Spleen (tissue), 11 donors: ENCODE results near the gene RPS6KC1. TPM values are rescaled to one million over a fixed set of nuclear protein-coding genes. Genes with fewer than 3 reads are reported as not detected.
"Not testable (repeated sequence)": the region's sequence is repeated elsewhere in the genome, so short reads cannot be mapped to it uniquely, and the experiment has no call there.

Experiments
- DNase-seq: peaks from one replicate; pipeline ENCODE4 v3.0.0-alpha.2; 2020
- H3K27ac ChIP-seq, 8 donors: fragments of 200-600 bp; sonication (generic) in 7 of 8; 1 replicate in 4 of 8; 2 replicates in 4 of 8; pipeline versions ENCODE4 v1.5.0 to v1.8.0; 2016 to 2021; ENCODE audit warnings: inconsistent platforms in 4 of 8, mild to moderate bottlenecking in 4 of 8, moderate library complexity in 1 of 8
- H3K27me3 ChIP-seq, 7 donors: fragments of 200-600 bp; sonication (generic) in 6 of 7; replicated peaks in 1 of 7; 1 replicate in 4 of 7; 2 replicates in 3 of 7; pipeline versions ENCODE4 v1.5.0 to v1.8.0; 2016 to 2021; ENCODE audit warnings: inconsistent platforms in 3 of 7, mild to moderate bottlenecking in 1 of 7
- H3K36me3 ChIP-seq, 6 donors: fragments of 200-600 bp; sonication (generic) in 5 of 6; 1 replicate in 4 of 6; 2 replicates in 2 of 6; pipeline versions ENCODE4 v1.5.0 to v1.8.0; 2016 to 2021; ENCODE audit warnings: inconsistent platforms in 2 of 6
- H3K4me1 ChIP-seq, 6 donors: fragments of 200-600 bp; sonication (generic) in 5 of 6; 1 replicate in 3 of 6; 2 replicates in 3 of 6; pipeline versions ENCODE4 v1.5.0 to v1.8.0; 2016 to 2021; ENCODE audit warnings: inconsistent platforms in 3 of 6
- H3K4me3 ChIP-seq, 8 donors: fragments of 200-600 bp; sonication (generic) in 7 of 8; 1 replicate in 4 of 8; 2 replicates in 4 of 8; pipeline versions ENCODE4 v1.5.0 to v1.8.0; 2016 to 2021; ENCODE audit warnings: inconsistent platforms in 4 of 8, mild to moderate bottlenecking in 4 of 8, moderate library complexity in 2 of 8
- H3K9me3 ChIP-seq, 8 donors: fragments of 200-600 bp; sonication (generic) in 7 of 8; 1 replicate in 4 of 8; 2 replicates in 4 of 8; pipeline versions ENCODE4 v1.5.0 to v1.8.0; 2016 to 2021; ENCODE audit warnings: inconsistent platforms in 4 of 8
- CTCF ChIP-seq, 11 experiments: fragments of 200-600 bp in 7 of 11; fragments of 450-650 bp in 4 of 11; sonication (generic) in 4 of 11; IDR thresholded peaks in 8 of 11; conservative IDR thresholded peaks in 3 of 11; 1 replicate in 7 of 11; 2 replicates in 4 of 11; pipeline versions ENCODE4 v1.4.0 to v1.8.0; 2016 to 2021; ENCODE audit warnings: antibody characterized with exemption in 11 of 11, inconsistent platforms in 4 of 11, mild to moderate bottlenecking in 1 of 11
- POLR2A ChIP-seq, 3 donors: fragments of 450-650 bp; IDR thresholded peaks; one replicate each; pipeline ENCODE4 v1.5.1; 2017; ENCODE audit warnings: antibody characterized with exemption in 3 of 3, mild to moderate bottlenecking in 1 of 3
- POLR2AphosphoS5 ChIP-seq, 3 donors: sonication (generic); formaldehyde crosslinking; IDR thresholded peaks; one replicate each; pipeline ENCODE4 v1.5.1; 2017; ENCODE audit warnings: antibody characterized with exemption in 3 of 3
- WGBS, 5 donors: extraction: QIAGEN DNeasy Blood & Tissue Kit in 3 of 5; methylation state at CpG; one replicate each; pipeline versions ENCODE4 v1.1.5 to v1.1.7; 2013 to 2018; 5-methylcytosine and 5-hydroxymethylcytosine counted together
- intact Hi-C: fragments of 100-400 bp; cut with DNase I; formaldehyde crosslinking; loops from one replicate; pipeline ENCODE4 v1.15.0; 2023; ENCODE audit warnings: low total_unique reads
- polyA plus RNA-seq, 3 donors: library from polyadenylated mRNA; stranded (reverse); fragments of 200-250 nt; gene quantifications; one replicate each; pipeline ENCODE4 v1.2.1, GENCODE V29; 2013
- total RNA-seq, 7 donors: library from RNA; depleted of rRNA in 3 of 7; stranded (reverse); fragments of >200 nt in 3 of 7; fragmentation: NEBNext Ultra II Directional in 4 of 7; extraction: Animal tissue kit (Norgen Biotek cat#: 25700) in 4 of 7; gene quantifications; one replicate each; pipeline versions ENCODE4 v1.1.0 to v1.2.1, GENCODE V29; 2016 to 2021
- donor health status: healthy with polysubstance abuse.
- donor health status: DM: no; HTN: no; CAD: no; lungs with moderate emphysema.
- donor health status: DM: no; HTN: no; CAD: no.
- donor health status: Bipolar disorder and iron deficiency.
- donor health status: healthy.
- donor health status: DM: no; HTN: no; CAD: no.
- donor health status: DM: yes; HTN: yes; CAD: no.

Gene RPS6KC1
- total and polyA plus RNA-seq, 10 donors = 2.8 to 33.5 (median 22.9) TPM

- H3K27ac ChIP-seq = no peak overlapping the region
- 93 to 98% (median 97%) methylated on average over 2 of the region's 2 CpGs for WGBS, 5 donors
- no peaks in the 10 kb centered on the region for H3K4me1 ChIP-seq
- intact Hi-C loops = no loop called here
- peaks cover 0 to 60% (median 16%) of the 10 kb centered on the region in 6 donors for H3K36me3 ChIP-seq
- no peaks in the 10 kb centered on the region for H3K9me3 ChIP-seq
- TF ChIP-seq CTCF (IDR thresholded peaks at IDR 0.05 in 8 of 11, conservative IDR thresholded peaks at IDR 0.05 in 3 of 11) = no peak
- TF ChIP-seq POLR2A (IDR thresholded peaks at IDR 0.05) = no peak
- TF ChIP-seq POLR2AphosphoS5 (IDR thresholded peaks at IDR 0.05) = no peak
- H3K27me3 ChIP-seq = no peaks in the 10 kb centered on the region
- H3K4me3 ChIP-seq = no peak overlapping the region
- DNase-seq = no peak
These were observed 160.2 kb downstream of the RPS6KC1 start for GRCh38 chr1:213211201-213211600.

DNA sequence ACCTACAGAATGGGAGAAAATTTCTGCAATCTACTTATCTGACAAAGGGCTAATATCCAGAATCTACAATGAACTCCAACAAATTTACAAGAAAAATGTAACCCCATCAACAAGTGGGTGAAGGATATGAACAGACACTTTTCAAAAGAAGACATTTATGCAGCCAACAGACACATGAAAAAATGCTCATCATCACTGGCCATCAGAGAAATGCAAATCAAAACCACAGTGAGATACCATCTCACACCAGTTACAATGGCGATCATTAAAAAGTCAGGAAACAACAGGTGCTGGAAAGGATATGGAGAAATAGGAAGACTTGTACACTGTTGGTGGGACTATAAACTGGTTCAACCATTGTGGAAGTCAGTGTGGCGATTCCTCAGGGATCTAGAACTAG lies 168.0 kb downstream of the RPS6KC1 start:
- H3K9me3 ChIP-seq, H3K4me1 ChIP-seq, H3K27ac ChIP-seq, intact Hi-C loops, H3K27me3 ChIP-seq, DNase-seq, H3K4me3 ChIP-seq: not testable (repeated sequence)
- H3K36me3 ChIP-seq = peaks cover 0 to 16% (median 4%) of the 10 kb centered on the region in 6 donors
- 89 to 100% (median 94%) methylated on average over 2 of the region's 2 CpGs for WGBS, 5 donors

- DNase-seq = no peak
- WGBS, 5 donors = 85 to 93% (median 91%) methylated on average over 4 of the region's 4 CpGs
- Histone ChIP-seq H3K36me3 (peaks cover 0 to 6% (median 0%) of the 10 kb centered on the region in 6 donors), H3K9me3 (peaks cover 0 to 3% (median 0%) of the 10 kb centered on the region in 8 donors), H3K4me3 (no peak overlapping the region), H3K4me1 (no peaks in the 10 kb centered on the region), H3K27ac (no peak overlapping the region), H3K27me3 (no peaks in the 10 kb centered on the region)
- no peak for TF ChIP-seq POLR2A (IDR thresholded peaks at IDR 0.05)
- no peak for TF ChIP-seq POLR2AphosphoS5 (IDR thresholded peaks at IDR 0.05)
- no peak for TF ChIP-seq CTCF (IDR thresholded peaks at IDR 0.05 in 8 of 11, conservative IDR thresholded peaks at IDR 0.05 in 3 of 11)
- intact Hi-C loops = no loop called here
These were observed 170.2 kb downstream of the RPS6KC1 start for GRCh38 chr1:213221209-213221608.

DNA sequence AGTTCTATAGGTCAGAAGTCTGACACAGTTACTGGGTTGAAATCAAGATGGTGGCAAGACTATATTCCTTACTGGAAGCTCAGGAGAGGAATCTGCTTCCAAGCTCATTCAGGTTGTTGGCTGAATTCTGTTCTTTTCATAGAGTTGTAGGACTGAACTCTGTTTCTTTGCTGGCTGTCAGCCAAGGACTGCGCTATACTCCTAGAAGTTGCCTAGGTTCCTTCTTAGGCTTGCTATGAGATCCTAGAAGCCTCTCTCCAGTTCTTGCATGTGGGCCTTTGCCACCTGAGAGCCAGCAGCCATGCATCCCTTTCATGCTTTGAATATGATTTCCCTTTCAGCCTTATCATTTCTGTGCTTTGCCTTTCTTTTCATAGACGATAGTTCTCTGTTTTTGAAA lies 176.4 kb downstream of the RPS6KC1 start:
- H3K27ac ChIP-seq = no peak overlapping the region
- H3K9me3 ChIP-seq = no peaks in the 10 kb centered on the region
- intact Hi-C loops = no loop called here
- peaks cover 0 to 13% (median 1%) of the 10 kb centered on the region in 6 donors for H3K36me3 ChIP-seq
- no peaks in the 10 kb centered on the region for H3K27me3 ChIP-seq
- no peak for TF ChIP-seq CTCF (IDR thresholded peaks at IDR 0.05 in 8 of 11, conservative IDR thresholded peaks at IDR 0.05 in 3 of 11)
- TF ChIP-seq POLR2AphosphoS5 (IDR thresholded peaks at IDR 0.05) = no peak
- no peak for TF ChIP-seq POLR2A (IDR thresholded peaks at IDR 0.05)
- no peaks in the 10 kb centered on the region for H3K4me1 ChIP-seq
- 95 to 100% (median 96%) methylated on average over 2 of the region's 2 CpGs for WGBS, 5 donors
- no peak overlapping the region for H3K4me3 ChIP-seq
- DNase-seq = no peak

DNA sequence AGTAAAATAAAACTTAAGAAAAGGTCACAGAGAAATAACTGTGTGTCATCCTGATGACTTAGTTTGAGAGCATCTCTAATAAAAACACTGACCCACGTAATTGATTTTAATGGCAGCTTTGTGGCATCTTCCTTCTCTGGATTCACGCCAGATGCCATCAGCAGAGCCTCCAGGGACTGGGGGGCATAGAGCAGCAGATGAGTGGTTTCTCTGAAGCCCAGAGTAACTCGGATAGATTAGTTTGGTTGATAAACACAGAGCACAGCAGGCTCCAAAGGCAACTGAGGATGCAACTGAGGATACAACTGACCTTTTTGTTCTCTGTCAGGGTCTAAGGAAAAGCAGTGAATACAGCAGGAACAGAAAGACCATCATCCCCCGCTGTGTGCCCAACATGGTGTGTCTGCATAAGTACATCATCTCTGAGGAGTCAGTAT lies 180.8 kb downstream of the RPS6KC1 start:
- Histone ChIP-seq H3K27me3 (no peaks in the 10 kb centered on the region), H3K9me3 (no peaks in the 10 kb centered on the region), H3K4me3 (no peak overlapping the region), H3K36me3 (peaks cover 0 to 46% (median 2%) of the 10 kb centered on the region in 6 donors), H3K4me1 (no peaks in the 10 kb centered on the region), H3K27ac (no peak overlapping the region)
- no peak for DNase-seq
- TF ChIP-seq POLR2AphosphoS5 (IDR thresholded peaks at IDR 0.05) = no peak
- TF ChIP-seq POLR2A (IDR thresholded peaks at IDR 0.05) = no peak
- TF ChIP-seq CTCF (IDR thresholded peaks at IDR 0.05 in 8 of 11, conservative IDR thresholded peaks at IDR 0.05 in 3 of 11) = no peak
- WGBS, 5 donors = 84 to 88% (median 87%) methylated on average over 3 to 4 of the region's 4 CpGs
- intact Hi-C loops = no loop called here
